HG03457 (cell line): ENCODE results near the gene FAM156A.
"Not testable (repeated sequence)": the region's sequence is repeated elsewhere in the genome, so short reads cannot be mapped to it uniquely, and the experiment has no call there.

Experiments used
- ATAC-seq: cut with Tn5 transposase; IDR thresholded peaks from one replicate; pipeline ENCODE4 v1.9.1; 2021; ENCODE audit warnings: moderate number of reproducible peaks; ENCODE audit not compliant: unreplicated experiment

The FAM156A gene

GRCh38 chrX:52958113-52958959, at the start of gene FAM156A:
TSS of gene FAM156A (minus strand) at chrX:52958518. CDS start at chrX:52948588, 9,930 bp downstream.
- peak; percentile 74 for ATAC-seq

GRCh38 chrX:53005327-53005726, 47.0 kb upstream of the FAM156A start:
- no peak for ATAC-seq

- no peak for ATAC-seq
Measured at GRCh38 chrX:53004811-53005210, 46.5 kb upstream of the FAM156A start.

GRCh38 chrX:53004038-53004437, 45.7 kb upstream of the FAM156A start:
- ATAC-seq, result no peak

GRCh38 chrX:53003111-53003510, 44.8 kb upstream of the FAM156A start:
- ATAC-seq, result no peak

GRCh38 chrX:53001958-53002357, 43.6 kb upstream of the FAM156A start:
- ATAC-seq, result no peak

GRCh38 chrX:53000447-53001135, 42.3 kb upstream of the FAM156A start:
- ATAC-seq, result no peak

GRCh38 chrX:52995987-52996331, 37.6 kb upstream of the FAM156A start:
- ATAC-seq, result no peak

GRCh38 chrX:52995135-52995986, 37.0 kb upstream of the FAM156A start:
- ATAC-seq, result peak; percentile 95

GRCh38 chrX:52990848-52991247, 32.5 kb upstream of the FAM156A start:
- no peak for ATAC-seq

- ATAC-seq, result not testable (repeated sequence)
Measured at GRCh38 chrX:52990011-52990631, 31.8 kb upstream of the FAM156A start.

GRCh38 chrX:52988985-52989917, 30.9 kb upstream of the FAM156A start:
- no peak for ATAC-seq

- ATAC-seq, result no peak
Measured at GRCh38 chrX:52983321-52984000, 25.1 kb upstream of the FAM156A start.

- no peak for ATAC-seq
Measured at GRCh38 chrX:52979993-52980392, 21.7 kb upstream of the FAM156A start.

- no peak for ATAC-seq
Measured at GRCh38 chrX:52979568-52979967, 21.2 kb upstream of the FAM156A start.

- no peak for ATAC-seq
Measured at GRCh38 chrX:52977953-52978352, 19.6 kb upstream of the FAM156A start.

- not testable (repeated sequence) for ATAC-seq
Measured at GRCh38 chrX:52975576-52975975, 17.3 kb upstream of the FAM156A start.

- not testable (repeated sequence) for ATAC-seq
Measured at GRCh38 chrX:52974336-52974992, 16.1 kb upstream of the FAM156A start.

- ATAC-seq, result not testable (repeated sequence)
Measured at GRCh38 chrX:52967922-52968321, 9.6 kb upstream of the FAM156A start.
